Smooth muscle cell (in vitro differentiated cells): Measurements from ENCODE around the gene ITGB1. TPM values are rescaled to one million over a fixed set of nuclear protein-coding genes. Genes with fewer than 3 reads are reported as not detected.

Source experiments
- DNase-seq: peaks from one replicate; lab custom pipeline; 2025; ENCODE audit not compliant: unreplicated experiment; lab: John Stamatoyannopoulos, UW
- H2AFZ ChIP-seq: fragments of 200-600 bp; sonication (generic); 2 replicates; pipeline ENCODE4 v1.6.0; 2016; ENCODE audit warnings: antibody characterized with exemption, low read depth, mild to moderate bottlenecking
- H3F3A ChIP-seq: fragments of 200-600 bp; sonication (generic); 2 replicates; pipeline ENCODE4 v1.6.0; 2017; ENCODE audit warnings: antibody characterized with exemption, low read depth
- H3K27ac ChIP-seq: fragments of 200-600 bp; sonication (generic); 2 replicates; pipeline ENCODE4 v1.5.1; 2016; ENCODE audit warnings: low read depth, mild to moderate bottlenecking
- H3K27me3 ChIP-seq: fragments of 200-600 bp; sonication (generic); 2 replicates; pipeline ENCODE4 v1.6.1; 2016; ENCODE audit warnings: low read depth, mild to moderate bottlenecking
- H3K36me3 ChIP-seq: fragments of 200-600 bp; sonication (generic); 2 replicates; pipeline ENCODE4 v1.5.1; 2016; ENCODE audit warnings: low read depth
- H3K4me1 ChIP-seq: fragments of 200-600 bp; sonication (generic); 2 replicates; pipeline ENCODE4 v1.5.1; 2016; ENCODE audit warnings: low read depth
- H3K4me2 ChIP-seq: fragments of 200-600 bp; sonication (generic); 2 replicates; pipeline ENCODE4 v1.6.0; 2016; ENCODE audit warnings: mild to moderate bottlenecking
- H3K4me3 ChIP-seq: fragments of 200-600 bp; sonication (generic); 2 replicates; pipeline ENCODE4 v1.5.1; 2016; ENCODE audit warnings: mild to moderate bottlenecking
- H3K79me2 ChIP-seq: fragments of 200-600 bp; sonication (generic); 2 replicates; pipeline ENCODE4 v1.6.0; 2016; ENCODE audit warnings: low read depth, mild to moderate bottlenecking
- H3K9ac ChIP-seq: fragments of 200-600 bp; sonication (generic); 2 replicates; pipeline ENCODE4 v1.6.0; 2016; ENCODE audit warnings: low read depth
- H3K9me3 ChIP-seq: fragments of 200-600 bp; sonication (generic); replicated peaks from 2 replicates; pipeline ENCODE4 v1.5.1; 2016; ENCODE audit warnings: low read depth
- H4K20me1 ChIP-seq: fragments of 200-600 bp; sonication (generic); 2 replicates; pipeline ENCODE4 v1.6.0; 2016; ENCODE audit warnings: low read depth
- WGBS: methylation state at CpG from one replicate; pipeline ENCODE4 v1.1.7; 2016; ENCODE audit warnings: low lambda C conversion rate; 5-methylcytosine and 5-hydroxymethylcytosine counted together
- polyA plus RNA-seq: library from polyadenylated mRNA; unstranded; fragments of >200 nt; fragmentation: Nextera tagmentation; extraction: Ambion mirVana; gene quantifications from 2 replicates; pipeline ENCODE4 v1.2.1, GENCODE V29; 2016
- total RNA-seq: library from RNA; depleted of rRNA; stranded (reverse); fragments of >200 nt; gene quantifications from 2 replicates; pipeline ENCODE4 v1.2.3, GENCODE V29; 2014
- TF ChIP-seq, protein P1 (sequence below): fragments of 200-600 bp; sonication (generic); IDR thresholded peaks from 2 replicates; pipeline ENCODE4 v1.5.1; 2017; ENCODE audit warnings: borderline replicate concordance, mild to moderate bottlenecking, antibody characterized with exemption; ENCODE audit not compliant: insufficient read depth, poor library complexity, severe bottlenecking

Gene ITGB1
- total and polyA plus RNA-seq, 2 experiments from 2014 or later, result 859 to 2,267 TPM

DNA sequence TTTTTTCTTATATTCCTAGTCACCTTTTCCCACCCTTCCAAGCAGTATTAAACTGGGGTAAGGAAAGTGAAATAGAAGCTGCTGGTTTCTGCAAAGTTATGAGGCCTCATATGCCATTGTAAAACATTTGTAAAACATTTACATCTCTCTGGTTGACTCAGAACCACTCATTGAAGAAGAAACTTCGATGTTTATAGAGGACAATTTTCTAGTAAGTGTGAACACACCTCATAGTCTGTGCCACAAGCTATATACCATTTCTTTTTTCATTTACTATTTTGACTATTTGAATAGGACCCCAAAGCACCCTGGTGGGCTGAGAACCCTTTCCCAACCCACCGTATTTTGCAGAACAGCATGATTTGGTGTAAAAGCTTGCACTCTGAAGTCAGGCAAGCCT, 12.9 kb upstream of the ITGB1 start:
- H3K36me3 ChIP-seq, result no peaks in the 10 kb centered on the region
- peak overlapping the region; percentile 2 for H2AFZ ChIP-seq
- DNase-seq, result no peak
- H3K79me2 ChIP-seq, result no peaks in the 10 kb centered on the region
- TF ChIP-seq, protein P1, sequence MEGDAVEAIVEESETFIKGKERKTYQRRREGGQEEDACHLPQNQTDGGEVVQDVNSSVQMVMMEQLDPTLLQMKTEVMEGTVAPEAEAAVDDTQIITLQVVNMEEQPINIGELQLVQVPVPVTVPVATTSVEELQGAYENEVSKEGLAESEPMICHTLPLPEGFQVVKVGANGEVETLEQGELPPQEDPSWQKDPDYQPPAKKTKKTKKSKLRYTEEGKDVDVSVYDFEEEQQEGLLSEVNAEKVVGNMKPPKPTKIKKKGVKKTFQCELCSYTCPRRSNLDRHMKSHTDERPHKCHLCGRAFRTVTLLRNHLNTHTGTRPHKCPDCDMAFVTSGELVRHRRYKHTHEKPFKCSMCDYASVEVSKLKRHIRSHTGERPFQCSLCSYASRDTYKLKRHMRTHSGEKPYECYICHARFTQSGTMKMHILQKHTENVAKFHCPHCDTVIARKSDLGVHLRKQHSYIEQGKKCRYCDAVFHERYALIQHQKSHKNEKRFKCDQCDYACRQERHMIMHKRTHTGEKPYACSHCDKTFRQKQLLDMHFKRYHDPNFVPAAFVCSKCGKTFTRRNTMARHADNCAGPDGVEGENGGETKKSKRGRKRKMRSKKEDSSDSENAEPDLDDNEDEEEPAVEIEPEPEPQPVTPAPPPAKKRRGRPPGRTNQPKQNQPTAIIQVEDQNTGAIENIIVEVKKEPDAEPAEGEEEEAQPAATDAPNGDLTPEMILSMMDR, result no peak
- no peak overlapping the region for H3K4me3 ChIP-seq
- H3K27ac ChIP-seq, result no peak overlapping the region
- H3K9ac ChIP-seq, result no peak overlapping the region
- WGBS, result 72% methylated on average over 2 of the region's 2 CpGs
- H3K27me3 ChIP-seq, result no peaks in the 10 kb centered on the region
- H3K9me3 ChIP-seq, result no peaks in the 10 kb centered on the region
- no peaks in the 10 kb centered on the region for H4K20me1 ChIP-seq
- H3K4me2 ChIP-seq, result no peak overlapping the region
- no peaks in the 10 kb centered on the region for H3K4me1 ChIP-seq
- no peaks in the 10 kb centered on the region for H3F3A ChIP-seq

DNA sequence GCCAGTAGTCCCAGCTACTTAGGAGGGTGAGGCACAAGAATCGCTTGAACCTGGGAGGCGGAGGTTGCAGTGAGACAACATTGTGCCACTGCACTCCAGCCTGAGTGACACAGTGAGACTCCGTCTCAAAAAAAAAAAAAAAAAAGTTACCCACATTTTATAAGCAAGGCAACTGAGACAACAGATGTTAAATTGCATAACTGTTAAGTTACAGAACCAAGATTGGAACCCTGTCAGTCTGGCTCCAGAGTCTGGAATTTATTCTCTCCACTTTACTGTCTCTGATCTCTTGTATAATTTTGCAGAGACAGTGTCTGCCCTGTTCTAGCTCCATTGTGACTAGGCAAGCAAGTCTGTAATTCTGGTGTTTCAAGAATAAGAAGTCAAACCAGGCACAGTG, 6.2 kb upstream of the ITGB1 start:
- WGBS, result 63% methylated on average over 3 of the region's 3 CpGs
- DNase-seq, result no peak
- no peak overlapping the region for H3K9ac ChIP-seq
- peak overlapping the region; percentile 97 for H3K27ac ChIP-seq
- no peaks in the 10 kb centered on the region for H3K36me3 ChIP-seq
- peaks cover 30% of the 10 kb centered on the region for H3K4me1 ChIP-seq
- H3K4me2 ChIP-seq, result no peak overlapping the region
- no peak overlapping the region for H2AFZ ChIP-seq
- TF ChIP-seq, protein P1, result no peak
- peaks cover 16% of the 10 kb centered on the region for H3K79me2 ChIP-seq
- H3F3A ChIP-seq, result peaks cover 26% of the 10 kb centered on the region
- H3K9me3 ChIP-seq, result no peaks in the 10 kb centered on the region
- no peak overlapping the region for H3K4me3 ChIP-seq
- no peaks in the 10 kb centered on the region for H3K27me3 ChIP-seq
- no peaks in the 10 kb centered on the region for H4K20me1 ChIP-seq

DNA sequence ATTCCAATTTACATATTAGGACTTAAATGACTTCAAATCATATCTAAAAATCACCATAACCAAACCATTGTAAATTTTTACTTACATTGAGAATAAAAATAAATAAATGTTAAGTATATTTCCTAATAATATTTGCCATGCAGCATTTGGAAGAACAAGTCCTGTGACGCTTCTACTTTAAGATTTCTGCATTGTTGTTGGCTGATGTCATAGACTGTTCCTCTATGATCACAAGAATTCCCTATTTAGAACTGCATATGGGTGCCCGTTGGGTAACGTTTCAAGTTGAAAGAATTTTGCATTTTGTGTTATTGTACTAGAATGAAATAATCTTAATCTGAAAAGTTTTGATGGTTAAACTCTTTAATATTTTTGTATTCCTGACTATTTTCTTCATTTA, 5.1 kb upstream of the ITGB1 start:
- WGBS, result 1% methylated on average over 3 of the region's 3 CpGs
- TF ChIP-seq, protein P1, result no peak
- H3K4me3 ChIP-seq, result no peak overlapping the region
- no peaks in the 10 kb centered on the region for H3K9me3 ChIP-seq
- no peak for DNase-seq
- H3K27ac ChIP-seq, result peak overlapping the region; percentile 97
- peak overlapping the region; percentile 63 for H3K9ac ChIP-seq
- no peaks in the 10 kb centered on the region for H4K20me1 ChIP-seq
- H3K79me2 ChIP-seq, result peaks cover 26% of the 10 kb centered on the region
- no peaks in the 10 kb centered on the region for H3K36me3 ChIP-seq
- H3K4me1 ChIP-seq, result peaks cover 30% of the 10 kb centered on the region
- H3K27me3 ChIP-seq, result no peaks in the 10 kb centered on the region
- H3F3A ChIP-seq, result peaks cover 26% of the 10 kb centered on the region
- peak overlapping the region; percentile 93 for H3K4me2 ChIP-seq
- no peak overlapping the region for H2AFZ ChIP-seq

DNA sequence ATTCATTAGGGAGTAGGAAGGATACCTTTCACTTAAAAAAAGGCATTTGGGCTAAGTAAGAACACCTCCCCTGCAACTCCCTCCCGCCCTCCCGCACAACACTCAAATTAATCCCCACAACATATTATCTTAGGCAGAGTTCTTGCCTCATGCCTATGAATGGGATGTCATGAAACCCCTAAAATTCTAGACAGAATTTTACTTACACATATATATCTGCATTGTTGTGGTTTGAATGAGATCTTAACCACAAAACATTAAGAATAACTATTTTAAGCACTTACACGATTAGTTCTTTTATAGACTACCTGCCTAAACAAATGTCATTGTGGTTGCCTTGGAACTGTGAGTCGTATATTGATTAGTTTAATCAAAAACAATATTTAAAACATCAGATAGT, 4.5 kb upstream of the ITGB1 start:
- Histone ChIP-seq H3F3A (peaks cover 26% of the 10 kb centered on the region), H3K36me3 (no peaks in the 10 kb centered on the region), H3K4me2 (peak overlapping the region; percentile 93), H3K79me2 (peaks cover 28% of the 10 kb centered on the region), H4K20me1 (peaks cover 2% of the 10 kb centered on the region), H3K27ac (peak overlapping the region; percentile 97), H3K9ac (peak overlapping the region; percentile 63), H3K27me3 (no peaks in the 10 kb centered on the region), H3K4me1 (peaks cover 30% of the 10 kb centered on the region), H3K9me3 (no peaks in the 10 kb centered on the region), H2AFZ (no peak overlapping the region), H3K4me3 (peak overlapping the region; percentile 24)
- no peak for DNase-seq
- TF ChIP-seq, protein P1, result no peak
- 23% methylated on average over 4 of the region's 4 CpGs for WGBS
